Stimulated activated CD8-positive, alpha-beta memory T cell treated with anti-CD3 and anti-CD28 coated beads, Interleukin-4, amount 100 ng/mL, for 4 hours (primary cell): Measurements from ENCODE around the gene PSMD8.

ENCODE experiments used
- DNase-seq, 2 donors: peaks; one replicate each; pipeline ENCODE4 v3.0.0-alpha.2; 2020; ENCODE audit warnings: low read depth in 2 of 2, low spot score in 1 of 2

PSMD8 gene

GRCh38 chr19:38386971-38387549, 12.7 kb downstream of the PSMD8 start:
- DNase-seq = no peak

DNA sequence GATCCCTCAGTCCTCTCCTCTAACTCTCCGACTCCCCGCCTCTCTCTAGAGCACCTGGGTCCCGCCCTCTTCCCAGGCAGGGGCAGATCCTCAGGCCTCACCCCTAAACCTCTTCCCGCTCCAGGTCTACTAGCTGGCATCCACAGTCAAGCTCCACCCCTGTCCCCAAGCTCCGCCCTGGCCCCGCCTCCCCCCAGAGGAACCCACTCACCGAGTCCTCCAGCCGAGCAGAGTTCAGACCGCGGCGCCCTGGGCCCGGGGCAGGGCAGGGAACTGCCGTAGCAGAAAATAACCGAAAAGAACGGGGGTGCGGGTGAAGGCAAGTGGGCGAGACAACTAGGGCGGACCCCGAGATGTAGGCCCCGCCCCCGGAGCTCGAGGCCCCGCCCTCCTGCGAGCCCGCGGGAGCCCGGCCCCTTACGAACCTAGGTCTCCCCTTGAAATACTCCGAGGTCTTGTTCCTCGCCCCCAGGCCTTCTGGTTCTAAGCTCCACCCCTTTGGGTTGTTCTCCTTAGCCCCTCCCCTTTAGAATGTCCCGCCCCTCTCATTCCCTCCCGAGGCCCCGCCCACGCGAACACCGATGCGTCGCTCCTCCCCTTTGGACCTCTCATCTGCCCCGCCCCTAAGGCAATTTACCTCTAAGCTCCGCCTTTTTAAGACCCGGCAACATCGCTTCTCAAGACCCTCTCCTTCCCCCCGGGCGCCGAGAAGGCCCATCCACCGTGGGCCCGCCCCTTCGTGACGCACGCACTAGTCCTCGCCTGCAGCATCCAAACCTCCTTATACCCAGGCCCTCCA, 13.4 kb downstream of the PSMD8 start, which contains the start of gene GGN:
Gene GGN, minus strand, starts transcription at position 485 of the 799 bp plus-strand sequence. CDS start 773 bp downstream, outside the sequence.
- peak; percentile 45 to 58 for DNase-seq

DNA sequence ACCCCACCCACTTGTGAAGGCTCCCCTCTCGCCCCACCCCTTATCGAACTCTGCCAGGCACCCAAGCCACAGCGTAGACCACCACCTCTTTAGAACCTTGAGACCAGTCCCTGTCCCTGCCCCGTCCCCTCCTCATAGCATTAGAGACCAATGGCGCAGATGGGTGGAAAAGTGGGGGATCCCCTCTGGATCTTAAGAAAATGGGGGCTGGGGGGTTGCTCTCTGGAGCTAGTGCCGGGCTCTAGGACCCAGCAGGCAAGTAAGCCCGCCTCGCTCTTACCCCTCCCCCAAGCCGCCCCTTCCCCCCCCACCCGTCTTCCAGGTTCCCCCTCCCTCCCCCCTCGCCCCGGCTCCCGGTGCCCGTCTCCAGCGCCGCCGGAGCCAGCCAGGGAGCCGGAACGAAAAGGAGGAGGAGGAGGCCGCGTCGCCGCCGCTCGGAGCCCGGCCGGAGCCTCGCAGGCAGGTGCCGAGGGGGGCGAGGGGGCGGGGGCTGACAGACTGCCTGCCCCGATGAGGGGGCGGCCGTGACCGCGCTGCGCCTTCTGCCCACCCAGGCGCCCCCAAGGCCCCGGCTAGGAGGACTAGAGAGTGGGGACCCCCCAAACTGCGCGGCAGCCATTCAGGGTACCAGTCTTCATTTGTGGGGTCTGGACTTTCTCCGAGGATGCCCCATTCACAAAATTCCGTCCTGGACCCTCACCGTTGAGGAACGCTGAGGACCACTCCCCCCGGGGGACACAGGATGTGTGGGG, 14.2 kb downstream of the PSMD8 start, which contains the start of gene SPRED3:
Gene SPRED3, plus strand, starts transcription at position 349 of the 752 bp plus-strand sequence. CDS start 1,606 bp downstream, outside the sequence.
- no peak for DNase-seq

DNA sequence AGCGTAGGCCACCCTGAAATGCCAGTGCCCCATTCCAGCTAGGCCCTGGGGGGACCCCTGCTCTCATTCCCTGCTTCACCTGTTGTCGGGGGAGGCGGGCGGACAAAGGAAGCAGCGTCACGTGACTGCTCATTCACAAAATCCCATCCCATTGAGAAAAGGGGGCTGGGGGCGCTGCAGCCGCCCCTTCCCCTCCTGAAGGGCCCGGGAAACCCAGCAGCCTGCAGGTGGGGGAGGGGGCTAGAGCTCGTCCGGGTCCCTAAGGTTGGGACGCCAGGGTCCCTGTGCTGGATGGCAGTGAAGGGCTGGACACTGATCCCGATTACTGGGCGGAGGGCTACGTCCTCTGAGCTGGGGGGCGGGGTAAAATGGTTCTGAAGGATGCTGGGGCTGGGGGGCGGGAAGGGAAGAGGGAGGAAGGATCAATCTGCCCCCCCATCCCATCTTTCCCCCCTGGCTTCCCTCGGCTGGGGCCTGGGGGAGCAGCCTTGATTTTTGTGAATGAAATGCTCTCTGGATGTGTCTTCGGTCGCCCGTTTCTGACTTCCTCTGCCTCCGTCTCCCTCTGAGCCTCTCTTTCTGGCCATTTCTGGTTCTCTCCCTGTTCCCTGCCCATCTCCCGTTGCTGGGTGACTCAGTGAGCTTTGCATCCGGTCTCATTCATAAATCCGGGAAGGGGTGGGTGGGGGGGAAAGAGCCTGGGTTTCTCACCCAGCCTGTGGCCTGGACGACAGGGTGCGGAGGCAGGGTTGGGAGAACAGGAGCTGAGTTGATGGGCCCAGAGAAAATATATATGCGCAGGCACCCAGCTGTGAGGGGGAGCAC, 14.9 kb downstream of the PSMD8 start:
- no peak for DNase-seq

DNA sequence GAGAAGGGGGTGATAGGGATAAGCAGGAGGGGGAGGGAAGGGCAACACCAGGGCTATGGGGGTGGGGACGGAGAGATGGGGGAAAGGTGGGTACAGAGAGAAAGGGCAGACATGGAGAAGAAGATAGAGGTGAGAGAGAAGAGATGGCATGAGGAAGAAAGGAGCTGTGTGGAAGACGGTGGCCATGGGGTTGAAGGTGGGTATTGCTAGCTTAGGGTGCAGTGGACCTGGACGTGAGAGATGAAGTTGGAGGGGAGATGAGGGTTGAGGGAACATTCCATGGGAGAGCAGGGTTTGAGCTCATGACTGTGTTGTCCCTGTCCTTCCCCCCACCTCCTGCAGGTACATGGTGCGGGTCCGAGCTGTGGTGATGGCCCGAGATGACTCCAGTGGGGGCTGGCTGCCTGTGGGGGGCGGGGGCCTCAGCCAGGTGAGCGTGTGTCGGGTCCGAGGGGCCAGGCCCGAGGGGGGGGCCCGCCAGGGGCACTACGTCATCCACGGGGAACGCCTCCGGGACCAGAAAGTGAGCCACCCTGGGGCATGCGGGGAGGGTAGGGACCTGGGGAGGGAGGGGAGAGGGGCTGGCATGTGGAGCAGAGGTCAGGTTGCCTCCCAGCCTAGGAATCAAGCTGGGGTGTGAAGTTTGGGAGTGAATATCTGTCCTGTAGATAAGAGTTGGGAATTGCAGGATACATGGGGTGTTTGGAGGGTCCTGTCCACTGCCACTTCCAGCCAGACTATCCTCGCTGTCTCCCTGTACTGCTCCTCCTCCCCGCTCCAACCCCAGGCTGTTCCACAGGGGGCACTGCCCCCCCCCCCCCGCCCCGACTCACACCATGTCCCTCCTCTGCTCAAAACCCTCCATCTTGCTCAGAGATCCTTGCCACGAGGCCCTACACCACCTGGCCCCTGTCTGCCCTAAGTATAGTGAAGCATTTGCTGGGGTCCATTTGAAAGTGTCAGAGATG, 15.9 kb downstream of the PSMD8 start:
- DNase-seq = no peak

GRCh38 chr19:38391911-38392464, 17.6 kb downstream of the PSMD8 start:
- DNase-seq = no peak

GRCh38 chr19:38392707-38393308, 18.4 kb downstream of the PSMD8 start:
- no peak for DNase-seq

DNA sequence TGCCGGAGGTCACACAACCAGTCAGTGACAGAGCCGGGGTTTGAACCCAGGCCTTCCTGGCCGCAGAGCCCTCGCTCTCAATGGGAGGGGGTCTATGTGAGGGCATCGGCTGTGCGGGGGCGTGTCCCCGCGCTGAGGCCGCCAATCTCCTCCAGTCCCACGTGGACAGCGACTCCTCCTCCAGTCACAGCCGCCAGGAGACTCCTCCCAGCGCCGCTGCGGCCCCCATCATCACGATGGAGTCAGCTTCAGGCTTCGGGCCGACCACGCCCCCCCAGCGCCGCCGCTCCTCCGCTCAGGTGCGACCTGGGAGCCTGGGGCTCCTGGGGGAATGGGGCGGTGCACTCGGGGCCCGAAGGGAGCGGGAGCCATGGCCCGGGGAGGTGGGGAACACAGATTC, 20.1 kb downstream of the PSMD8 start:
- DNase-seq = peak; percentile 15 to 50

- DNase-seq = no peak
These were observed 21.2 kb downstream of the PSMD8 start for GRCh38 chr19:38395381-38396114.

GRCh38 chr19:38399081-38399480, 24.7 kb downstream of the PSMD8 start:
- no peak for DNase-seq

DNA sequence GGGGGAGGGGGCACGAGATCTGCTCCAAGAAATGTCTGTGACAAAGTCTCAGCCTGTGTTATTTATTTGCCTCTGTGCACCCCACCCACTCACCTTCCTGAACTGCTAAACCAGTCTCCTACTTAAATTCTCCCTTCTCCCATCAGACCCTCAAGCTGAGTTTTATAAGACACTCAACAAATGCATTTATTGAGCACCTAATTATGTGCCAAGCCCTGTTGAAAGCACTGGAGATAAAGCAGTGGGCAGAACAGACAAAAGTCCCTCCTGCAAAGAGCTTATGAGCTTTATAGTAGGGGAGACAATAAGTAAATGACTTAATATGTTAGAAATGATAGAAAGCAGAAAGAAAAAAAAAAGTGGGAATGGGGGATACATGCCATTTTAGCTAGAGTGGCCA, 25.2 kb downstream of the PSMD8 start:
- no peak for DNase-seq

GRCh38 chr19:38400361-38400760, 26.0 kb downstream of the PSMD8 start:
- no peak for DNase-seq

DNA sequence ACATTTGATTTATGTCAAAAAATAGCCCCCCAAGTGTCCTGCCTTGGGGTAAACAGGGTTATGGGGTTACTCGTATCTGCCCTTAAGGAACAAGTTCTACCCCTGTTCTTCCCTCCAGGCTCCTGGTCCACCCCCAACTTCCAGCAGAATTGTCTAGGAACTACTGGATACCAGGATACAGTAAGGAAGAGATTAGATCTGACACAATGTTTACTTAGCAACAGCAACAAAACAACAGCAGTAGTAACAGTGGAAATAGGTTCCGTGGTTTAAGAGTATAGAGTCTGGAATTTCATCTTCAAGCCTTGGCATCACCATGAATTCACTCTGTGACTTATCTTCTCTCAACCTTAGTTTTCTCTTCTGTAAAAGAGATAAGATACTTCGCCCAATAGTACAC, 26.8 kb downstream of the PSMD8 start:
- DNase-seq = no peak

DNA sequence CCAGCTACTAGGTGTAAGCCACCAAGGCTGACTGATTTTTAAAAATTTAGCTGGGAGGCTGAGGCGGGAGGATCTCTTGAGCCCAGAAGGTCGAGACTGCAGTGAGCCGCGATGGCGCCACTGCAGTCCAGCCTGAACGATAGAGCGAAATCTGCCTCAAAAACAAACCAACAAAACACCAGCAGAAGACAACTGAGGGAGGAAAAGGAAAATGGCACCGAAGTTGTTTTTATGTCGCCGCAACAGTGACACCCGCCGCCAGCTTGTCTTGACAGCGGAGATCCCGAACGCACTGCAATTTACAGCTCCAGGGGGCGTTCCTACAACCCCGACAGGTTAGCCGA, 28.2 kb downstream of the PSMD8 start:
- no peak for DNase-seq

DNA sequence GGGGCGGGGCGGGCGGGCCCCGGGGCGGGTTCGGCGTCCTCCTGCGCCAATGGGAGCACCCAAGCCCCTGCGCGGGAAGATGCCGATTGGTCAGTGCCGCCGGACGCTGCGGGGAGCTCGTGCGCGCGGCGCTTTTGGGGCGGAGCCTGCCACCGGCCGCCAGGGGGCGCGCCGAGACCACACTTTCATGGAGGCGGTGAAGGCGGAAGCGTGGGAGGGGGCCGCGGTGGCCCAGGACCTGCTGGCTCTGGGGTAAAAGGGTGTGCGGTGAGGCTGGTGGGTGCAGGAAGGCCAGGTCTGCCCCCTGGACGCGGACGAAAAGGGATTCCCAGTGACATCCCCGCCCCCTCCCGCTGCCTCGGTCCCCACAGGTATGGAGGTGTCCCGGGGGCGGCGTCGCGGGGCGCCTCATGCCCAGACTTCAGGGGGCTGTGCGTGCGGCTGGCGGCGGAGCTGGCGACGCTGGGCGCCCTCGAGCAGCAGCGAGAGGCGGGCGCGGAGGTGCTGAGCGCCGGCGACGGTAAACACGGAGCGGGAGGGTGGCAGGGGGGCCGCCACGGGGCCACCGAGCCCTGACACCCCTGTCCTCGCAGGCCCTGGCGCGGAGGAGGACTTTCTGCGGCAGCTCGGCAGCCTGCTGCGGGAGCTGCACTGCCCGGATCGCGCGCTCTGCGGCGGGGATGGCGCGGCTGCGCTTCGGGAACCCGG, 28.8 kb downstream of the PSMD8 start, which contains the start of gene FAM98C:
Gene FAM98C, plus strand, starts transcription at position 127 of the 708 bp plus-strand sequence. Its CDS starts 61 bp downstream, at position 188.
- DNase-seq = peak; percentile 91 to 94

- DNase-seq = no peak
These were observed 30.5 kb downstream of the PSMD8 start for GRCh38 chr19:38404858-38405257.

DNA sequence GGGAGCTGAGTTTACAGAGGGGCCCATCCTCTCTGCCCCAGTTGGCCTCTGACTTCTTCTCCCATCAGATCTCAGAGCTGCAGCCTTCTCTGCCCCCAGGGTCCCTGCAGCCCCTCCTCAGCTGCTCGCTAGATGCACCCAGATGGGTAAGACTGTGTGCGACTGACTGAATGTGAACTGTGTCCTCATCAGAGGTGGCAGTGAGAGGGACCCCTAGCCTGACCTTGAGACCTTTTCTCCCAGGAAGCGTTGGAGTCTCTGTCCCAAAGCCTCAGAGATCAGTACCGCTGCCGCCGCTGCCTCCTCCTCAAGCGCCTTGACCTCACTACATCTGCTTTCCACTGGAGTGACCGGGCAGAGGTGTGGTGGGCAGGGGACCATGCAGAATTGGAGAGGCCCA, 30.9 kb downstream of the PSMD8 start:
- DNase-seq = no peak

GRCh38 chr19:38409631-38410133, 35.3 kb downstream of the PSMD8 start:
- DNase-seq = no peak
